Karpas-422 (cell line): ENCODE data around the gene SMOC1. TPM values are rescaled to one million over a fixed set of nuclear protein-coding genes. Genes with fewer than 3 reads are reported as not detected.

ENCODE experiments used
- DNase-seq: peaks from one replicate; pipeline ENCODE4 v3.0.0-alpha.2; 2015
- H2AFZ ChIP-seq: fragments of 200-600 bp; sonication (generic); 2 replicates; pipeline ENCODE4 v1.6.1; 2014; ENCODE audit warnings: antibody characterized with exemption, low read length, mixed read lengths
- H3K27ac ChIP-seq: fragments of 200-600 bp; sonication (generic); 2 replicates; pipeline ENCODE4 v1.5.1; 2014; ENCODE audit warnings: mild to moderate bottlenecking, low read length, moderate library complexity
- H3K27me3 ChIP-seq: fragments of 200-600 bp; sonication (generic); 2 replicates; pipeline ENCODE4 v1.6.1; 2014; ENCODE audit warnings: low read length, mixed read lengths
- H3K36me3 ChIP-seq: fragments of 200-600 bp; sonication (generic); 2 replicates; pipeline ENCODE4 v1.6.1; 2014; ENCODE audit warnings: low read length, mixed read lengths; ENCODE audit not compliant: insufficient read depth
- H3K4me1 ChIP-seq: fragments of 200-600 bp; sonication (generic); 2 replicates; pipeline ENCODE4 v1.6.1; 2014; ENCODE audit warnings: mild to moderate bottlenecking, low read length, mixed read lengths
- H3K4me2 ChIP-seq: fragments of 200-600 bp; sonication (generic); 2 replicates; pipeline ENCODE4 v1.6.1; 2014; ENCODE audit warnings: low read length, low read depth, mild to moderate bottlenecking; ENCODE audit not compliant: poor library complexity, severe bottlenecking
- H3K4me3 ChIP-seq: fragments of 200-600 bp; sonication (generic); 2 replicates; pipeline ENCODE4 v1.5.1; 2014; ENCODE audit warnings: mild to moderate bottlenecking, antibody characterized with exemption, low read length, mixed read lengths
- H3K79me2 ChIP-seq: fragments of 200-600 bp; sonication (generic); 2 replicates; pipeline ENCODE4 v1.6.1; 2014; ENCODE audit warnings: mild to moderate bottlenecking, low read length, mixed read lengths
- H3K9ac ChIP-seq: fragments of 200-600 bp; sonication (generic); 2 replicates; pipeline ENCODE4 v1.6.0; 2014; ENCODE audit warnings: low read length
- H3K9me2 ChIP-seq: fragments of 200-600 bp; sonication (generic), shearing (Covaris generic); replicated peaks from 2 replicates; pipeline ENCODE4 v1.6.0; 2014; ENCODE audit warnings: mild to moderate bottlenecking, low read length, moderate library complexity; ENCODE audit not compliant: insufficient read depth
- H3K9me3 ChIP-seq: fragments of 300-700, 200-600 bp; sonication (generic); 2 replicates; pipeline ENCODE4 v1.6.1; 2014; ENCODE audit warnings: low read length, mixed read lengths
- H4K20me1 ChIP-seq: fragments of 200-600 bp; sonication (generic); 2 replicates; pipeline ENCODE4 v1.6.1; 2014; ENCODE audit warnings: mild to moderate bottlenecking, antibody characterized with exemption, low read length, low read depth; ENCODE audit not compliant: insufficient read depth
- total RNA-seq: library from RNA; depleted of rRNA; stranded (reverse); fragments of >200 nt; shearing (Covaris generic); gene quantifications from 2 replicates; pipeline ENCODE4 v1.2.3, GENCODE V29; 2014; ENCODE audit warnings: low replicate concordance

The SMOC1 gene
- total RNA-seq, 1 experiment from 2014 or later: not detected

DNA sequence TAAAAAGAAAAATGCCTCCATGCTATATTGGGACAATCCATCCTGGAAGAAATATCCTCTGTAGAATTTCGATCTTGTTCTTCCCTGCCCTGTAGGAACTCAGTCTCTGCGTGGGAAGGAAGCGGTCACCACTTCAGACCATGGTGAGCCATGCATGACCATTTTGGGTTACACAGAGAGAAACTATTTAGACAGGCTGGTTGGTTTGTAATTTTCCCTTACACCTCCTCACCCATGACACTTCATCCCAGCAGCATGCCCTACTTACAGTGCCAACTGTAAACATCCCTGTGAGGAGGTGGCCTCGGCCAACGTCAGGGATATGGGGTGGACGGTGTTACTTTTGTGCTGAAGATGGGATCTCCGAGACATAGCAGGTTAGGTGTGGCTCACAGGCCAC, 121.4 kb downstream of the SMOC1 start:
- H3K9me2 ChIP-seq: no peaks in the 10 kb centered on the region
- no peak overlapping the region for H3K4me2 ChIP-seq
- no peak overlapping the region for H3K27ac ChIP-seq
- H3K79me2 ChIP-seq: no peaks in the 10 kb centered on the region
- no peak overlapping the region for H3K4me3 ChIP-seq
- no peaks in the 10 kb centered on the region for H3K9me3 ChIP-seq
- no peak for DNase-seq
- peaks cover 18% of the 10 kb centered on the region for H3K4me1 ChIP-seq
- H4K20me1 ChIP-seq: no peaks in the 10 kb centered on the region
- H3K36me3 ChIP-seq: no peaks in the 10 kb centered on the region
- H2AFZ ChIP-seq: no peak overlapping the region
- no peaks in the 10 kb centered on the region for H3K27me3 ChIP-seq
- H3K9ac ChIP-seq: no peak overlapping the region

DNA sequence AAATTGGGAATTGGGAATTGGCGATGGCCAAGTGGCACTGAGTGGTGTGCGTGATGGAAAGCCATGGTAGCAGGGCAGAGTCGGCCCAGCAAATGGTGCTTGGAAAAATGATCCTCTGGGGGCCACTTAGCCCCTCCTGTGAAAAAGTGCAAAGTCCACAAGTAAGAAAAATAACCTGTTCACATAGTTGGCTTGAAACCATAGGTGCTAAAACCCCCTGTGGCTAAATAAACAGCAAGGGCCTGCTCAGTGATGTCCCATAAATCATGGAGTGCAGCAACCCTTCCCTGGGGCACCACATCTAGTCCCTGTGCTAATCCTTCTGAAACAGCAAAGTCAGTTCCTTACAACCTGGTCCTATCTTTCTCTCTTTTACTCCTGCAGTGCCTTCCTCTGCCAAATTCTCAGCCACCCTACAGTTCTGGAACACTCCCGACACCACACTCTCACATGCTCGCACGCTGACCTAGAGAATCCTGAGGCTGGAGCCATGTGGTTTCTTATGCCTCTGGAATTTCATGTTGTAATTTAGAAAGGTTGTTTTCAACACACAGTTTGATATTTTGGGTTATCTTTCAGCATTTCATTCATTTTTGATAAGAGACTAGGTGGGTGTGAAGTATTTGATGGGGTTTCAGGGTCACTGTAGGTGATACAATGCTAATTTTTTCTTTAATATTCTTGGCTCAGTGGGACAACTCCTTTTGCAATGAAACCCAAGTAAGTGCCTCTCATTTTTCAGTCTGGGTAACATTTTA, 123.6 kb downstream of the SMOC1 start:
- Histone ChIP-seq H3K4me2 (no peak overlapping the region), H2AFZ (no peak overlapping the region), H3K4me1 (peaks cover 15% of the 10 kb centered on the region), H3K79me2 (no peaks in the 10 kb centered on the region), H3K9me2 (no peaks in the 10 kb centered on the region), H4K20me1 (no peaks in the 10 kb centered on the region), H3K9ac (no peak overlapping the region), H3K9me3 (no peaks in the 10 kb centered on the region), H3K27me3 (no peaks in the 10 kb centered on the region), H3K36me3 (no peaks in the 10 kb centered on the region), H3K27ac (no peak overlapping the region), H3K4me3 (no peak overlapping the region)
- no peak for DNase-seq

DNA sequence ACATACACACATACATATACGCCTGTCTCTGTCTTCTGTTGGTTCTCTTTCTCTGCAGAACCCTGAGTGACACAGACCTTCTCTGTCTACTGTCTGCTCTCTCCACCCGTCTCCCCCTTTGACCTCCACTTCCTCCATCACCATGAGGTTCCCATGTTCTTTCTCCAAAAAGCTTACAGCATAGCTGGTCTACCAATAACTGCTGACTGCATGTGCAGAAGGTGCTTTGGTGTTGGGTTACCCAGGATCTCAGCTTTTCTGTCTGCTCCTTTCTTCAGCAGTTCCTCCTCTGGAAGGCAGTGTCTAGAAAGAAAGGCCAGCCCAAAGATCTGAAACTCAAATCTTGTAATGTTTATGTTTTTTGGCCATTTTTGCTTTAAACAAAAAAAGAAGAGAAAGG, 125.6 kb downstream of the SMOC1 start:
- DNase-seq: no peak
- H4K20me1 ChIP-seq: no peaks in the 10 kb centered on the region
- H3K36me3 ChIP-seq: no peaks in the 10 kb centered on the region
- H3K4me2 ChIP-seq: no peak overlapping the region
- H3K9ac ChIP-seq: no peak overlapping the region
- H3K4me1 ChIP-seq: no peaks in the 10 kb centered on the region
- no peaks in the 10 kb centered on the region for H3K79me2 ChIP-seq
- no peaks in the 10 kb centered on the region for H3K27me3 ChIP-seq
- H2AFZ ChIP-seq: no peak overlapping the region
- no peak overlapping the region for H3K4me3 ChIP-seq
- no peaks in the 10 kb centered on the region for H3K9me2 ChIP-seq
- no peaks in the 10 kb centered on the region for H3K9me3 ChIP-seq
- no peak overlapping the region for H3K27ac ChIP-seq

DNA sequence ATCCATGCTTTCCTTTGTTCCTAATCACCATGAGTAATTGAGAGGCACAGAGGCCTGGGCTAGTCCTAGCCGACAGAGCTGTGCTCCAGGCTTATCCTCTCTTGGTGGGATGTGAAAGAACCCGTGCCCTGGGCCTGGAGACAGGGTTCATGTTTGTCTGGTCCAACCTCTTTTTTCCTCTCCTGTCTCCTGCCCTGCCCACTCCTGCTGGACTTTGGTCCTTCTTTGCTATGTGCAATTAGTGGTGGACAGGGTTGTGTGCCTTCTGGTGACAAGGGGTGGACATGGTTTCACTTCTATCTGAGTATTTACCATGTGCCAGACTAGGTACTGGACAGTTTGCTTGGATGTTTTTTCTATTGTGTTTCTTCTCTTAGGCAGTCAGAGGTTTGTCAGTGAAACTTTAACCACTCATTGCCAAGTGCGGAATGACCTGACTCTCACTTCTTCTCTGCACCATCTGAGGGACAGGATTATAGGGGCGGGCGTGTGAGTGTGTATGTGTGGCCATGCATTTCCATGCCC, 126.1 kb downstream of the SMOC1 start:
- no peaks in the 10 kb centered on the region for H3K4me1 ChIP-seq
- H3K36me3 ChIP-seq: no peaks in the 10 kb centered on the region
- no peaks in the 10 kb centered on the region for H3K9me3 ChIP-seq
- no peak overlapping the region for H3K4me3 ChIP-seq
- DNase-seq: no peak
- no peak overlapping the region for H3K27ac ChIP-seq
- H3K9ac ChIP-seq: no peak overlapping the region
- H3K27me3 ChIP-seq: no peaks in the 10 kb centered on the region
- H3K4me2 ChIP-seq: no peak overlapping the region
- H2AFZ ChIP-seq: no peak overlapping the region
- no peaks in the 10 kb centered on the region for H3K79me2 ChIP-seq
- no peaks in the 10 kb centered on the region for H4K20me1 ChIP-seq
- H3K9me2 ChIP-seq: no peaks in the 10 kb centered on the region

DNA sequence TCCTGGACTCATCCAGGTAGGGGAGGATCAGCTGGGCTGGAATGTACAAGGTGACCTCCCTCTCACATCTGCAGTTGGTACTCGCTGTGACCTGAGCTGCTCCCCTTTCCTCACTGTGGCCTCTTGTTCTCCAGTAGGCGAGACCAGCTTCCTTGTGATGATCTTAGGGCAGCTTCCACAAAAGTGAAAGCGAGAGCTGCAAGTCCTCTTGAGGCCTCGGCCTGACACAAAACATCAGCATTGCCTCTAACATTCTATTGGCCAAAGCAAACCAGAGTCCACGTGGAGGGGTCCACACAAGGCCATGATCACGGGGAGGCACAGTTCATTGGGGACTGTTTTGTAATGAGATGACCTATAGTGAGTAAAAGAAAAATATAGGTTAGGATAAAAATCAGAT, 127.5 kb downstream of the SMOC1 start:
- Histone ChIP-seq H3K79me2 (no peaks in the 10 kb centered on the region), H4K20me1 (no peaks in the 10 kb centered on the region), H3K9ac (no peak overlapping the region), H3K9me2 (no peaks in the 10 kb centered on the region), H3K9me3 (no peaks in the 10 kb centered on the region), H2AFZ (no peak overlapping the region), H3K4me3 (no peak overlapping the region), H3K4me1 (no peaks in the 10 kb centered on the region), H3K4me2 (no peak overlapping the region), H3K27ac (no peak overlapping the region), H3K27me3 (no peaks in the 10 kb centered on the region), H3K36me3 (no peaks in the 10 kb centered on the region)
- no peak for DNase-seq

DNA sequence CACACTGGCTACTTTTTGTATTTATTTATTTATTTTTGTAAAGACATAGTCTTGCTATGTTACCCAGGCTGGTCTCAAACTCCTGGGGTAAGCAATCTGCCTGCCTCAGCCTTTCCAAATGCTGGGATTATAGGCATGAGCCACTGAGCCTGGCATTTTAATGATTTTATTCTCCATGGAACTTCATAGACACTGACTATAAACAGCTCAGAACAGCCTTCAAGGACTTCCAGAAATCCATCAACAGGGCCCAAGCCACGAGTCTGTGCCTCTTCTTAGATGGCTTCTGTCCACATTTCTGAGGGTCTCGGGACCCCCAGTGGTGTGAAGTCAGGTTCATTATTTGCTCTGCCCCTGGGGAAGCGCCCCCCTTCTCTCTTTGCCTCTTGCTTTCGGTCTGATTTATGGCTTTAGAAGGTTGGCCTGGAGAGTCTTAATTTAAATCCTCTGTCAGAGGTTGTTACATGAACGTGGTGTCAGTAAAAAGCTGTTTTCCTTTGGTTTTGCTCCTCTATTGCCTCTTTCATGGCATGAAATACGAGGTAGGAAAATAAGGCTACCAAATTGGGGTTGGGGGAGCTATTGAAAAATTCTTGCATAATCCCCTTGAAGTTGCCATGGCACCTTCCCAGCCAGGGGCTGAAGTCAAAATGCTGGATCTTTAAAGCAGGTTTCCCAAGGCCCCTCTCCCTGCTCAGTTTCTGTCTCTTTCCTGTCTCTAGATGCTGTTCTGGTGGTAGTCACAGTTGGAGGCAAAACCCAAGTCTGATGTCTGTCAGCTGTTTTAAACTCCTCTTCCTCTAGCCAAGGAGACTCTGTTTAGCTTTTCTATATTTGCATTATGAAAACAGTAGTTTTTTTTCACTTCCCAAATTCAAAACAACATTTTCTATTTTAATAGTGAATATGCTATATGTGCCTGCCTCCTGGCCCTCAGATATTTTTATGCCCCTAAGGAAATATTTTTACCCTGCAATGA, 129.4 kb downstream of the SMOC1 start:
- Histone ChIP-seq H3K79me2 (no peaks in the 10 kb centered on the region), H3K4me1 (no peaks in the 10 kb centered on the region), H3K36me3 (no peaks in the 10 kb centered on the region), H3K4me2 (no peak overlapping the region), H3K9me2 (no peaks in the 10 kb centered on the region), H3K9ac (no peak overlapping the region), H3K27ac (no peak overlapping the region), H3K9me3 (no peaks in the 10 kb centered on the region), H3K4me3 (no peak overlapping the region), H4K20me1 (no peaks in the 10 kb centered on the region), H3K27me3 (no peaks in the 10 kb centered on the region), H2AFZ (no peak overlapping the region)
- no peak for DNase-seq

DNA sequence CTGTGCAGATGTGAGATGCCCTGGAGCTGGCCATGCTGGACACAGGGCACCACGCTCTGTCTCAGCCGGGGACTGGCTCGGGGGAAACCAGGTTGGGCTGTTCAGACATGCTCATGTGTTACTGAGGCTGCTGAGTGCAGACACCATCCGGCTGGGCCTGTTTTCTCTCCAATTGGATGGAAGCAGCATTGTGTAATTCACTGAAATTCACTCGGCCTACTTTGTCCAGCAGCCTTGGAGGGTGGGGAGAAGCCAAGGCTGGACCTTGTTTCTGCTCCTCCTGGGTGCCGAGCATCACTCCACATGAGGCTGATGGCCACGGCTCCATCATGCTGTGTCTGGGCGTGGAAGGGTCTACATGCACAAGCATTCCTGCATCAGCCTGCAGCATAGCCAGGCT, 130.7 kb downstream of the SMOC1 start:
- Histone ChIP-seq H3K9me2 (no peaks in the 10 kb centered on the region), H2AFZ (no peak overlapping the region), H3K4me2 (no peak overlapping the region), H3K4me3 (no peak overlapping the region), H3K79me2 (no peaks in the 10 kb centered on the region), H3K27me3 (no peaks in the 10 kb centered on the region), H3K9ac (no peak overlapping the region), H3K4me1 (no peaks in the 10 kb centered on the region), H3K27ac (no peak overlapping the region), H3K36me3 (no peaks in the 10 kb centered on the region), H4K20me1 (no peaks in the 10 kb centered on the region), H3K9me3 (no peaks in the 10 kb centered on the region)
- no peak for DNase-seq

DNA sequence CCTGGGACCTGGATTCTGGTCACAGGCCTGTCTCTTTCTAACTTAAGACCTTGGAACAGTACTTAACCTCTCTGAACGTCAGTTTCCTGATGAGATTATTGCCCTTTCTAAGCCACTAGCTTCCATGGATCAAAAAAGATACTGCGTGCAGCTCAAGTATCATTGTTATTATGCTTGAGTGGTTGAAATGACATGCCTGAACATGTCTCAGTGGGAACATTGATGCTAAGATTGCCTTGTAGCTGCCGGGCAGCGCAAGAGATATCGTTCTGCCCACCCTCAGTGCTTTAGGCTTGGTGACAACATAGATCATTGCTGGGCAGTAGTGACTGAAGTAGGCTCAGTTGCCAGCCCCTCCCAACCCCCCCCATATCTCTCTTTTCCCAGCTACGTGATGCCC, 131.9 kb downstream of the SMOC1 start:
- Histone ChIP-seq H3K36me3 (no peaks in the 10 kb centered on the region), H4K20me1 (no peaks in the 10 kb centered on the region), H3K27me3 (no peaks in the 10 kb centered on the region), H3K4me3 (no peak overlapping the region), H3K4me2 (no peak overlapping the region), H3K4me1 (no peaks in the 10 kb centered on the region), H2AFZ (no peak overlapping the region), H3K9me2 (no peaks in the 10 kb centered on the region), H3K9ac (no peak overlapping the region), H3K79me2 (no peaks in the 10 kb centered on the region), H3K9me3 (no peaks in the 10 kb centered on the region), H3K27ac (no peak overlapping the region)
- DNase-seq: no peak
